ENCODE measurements around the gene KCNIP3.

DNA sequence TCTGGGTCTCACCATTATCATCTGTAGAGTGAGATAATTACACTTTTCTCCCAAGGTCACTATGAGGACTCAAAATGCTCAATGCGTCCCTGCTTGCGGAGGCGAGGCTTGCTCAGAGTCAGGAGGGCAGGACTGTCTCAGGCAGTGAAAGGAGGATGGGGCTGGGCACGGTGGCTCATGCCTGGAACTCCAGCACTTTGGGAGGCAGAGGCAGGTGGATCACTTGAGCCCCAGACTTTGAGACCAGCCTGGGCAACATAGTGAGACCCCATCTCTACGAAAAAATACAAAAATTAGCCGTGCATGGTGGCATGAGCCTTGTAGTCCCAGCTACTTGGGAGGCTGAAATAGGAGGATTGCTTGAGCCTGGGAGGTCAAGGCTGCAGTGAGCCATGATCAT lies 1.8 kb upstream of the KCNIP3 start:
- TF ChIP-seq, protein P1, sequence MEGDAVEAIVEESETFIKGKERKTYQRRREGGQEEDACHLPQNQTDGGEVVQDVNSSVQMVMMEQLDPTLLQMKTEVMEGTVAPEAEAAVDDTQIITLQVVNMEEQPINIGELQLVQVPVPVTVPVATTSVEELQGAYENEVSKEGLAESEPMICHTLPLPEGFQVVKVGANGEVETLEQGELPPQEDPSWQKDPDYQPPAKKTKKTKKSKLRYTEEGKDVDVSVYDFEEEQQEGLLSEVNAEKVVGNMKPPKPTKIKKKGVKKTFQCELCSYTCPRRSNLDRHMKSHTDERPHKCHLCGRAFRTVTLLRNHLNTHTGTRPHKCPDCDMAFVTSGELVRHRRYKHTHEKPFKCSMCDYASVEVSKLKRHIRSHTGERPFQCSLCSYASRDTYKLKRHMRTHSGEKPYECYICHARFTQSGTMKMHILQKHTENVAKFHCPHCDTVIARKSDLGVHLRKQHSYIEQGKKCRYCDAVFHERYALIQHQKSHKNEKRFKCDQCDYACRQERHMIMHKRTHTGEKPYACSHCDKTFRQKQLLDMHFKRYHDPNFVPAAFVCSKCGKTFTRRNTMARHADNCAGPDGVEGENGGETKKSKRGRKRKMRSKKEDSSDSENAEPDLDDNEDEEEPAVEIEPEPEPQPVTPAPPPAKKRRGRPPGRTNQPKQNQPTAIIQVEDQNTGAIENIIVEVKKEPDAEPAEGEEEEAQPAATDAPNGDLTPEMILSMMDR (IDR thresholded peaks at IDR 0.05) = no peak
- TF ChIP-seq EZH2 (IDR thresholded peaks at IDR 0.05; ENCODE audit: borderline replicate concordance, insufficient read depth, low read depth, low read length, poor library complexity, severe bottlenecking) = no peak

Data from B cell (primary cell).